HEK293 (cell line): ENCODE data around the gene ARHGAP27.

Experiments used
- ZNF121 ChIP-seq: fragments of 450-650 bp; formaldehyde crosslinking; IDR thresholded peaks from 2 replicates; pipeline ENCODE4 v1.5.1; 2016; ENCODE audit warnings: missing biosample characterization, missing genetic modification characterization
- ZNF24 ChIP-seq: fragments of 450-650 bp; formaldehyde crosslinking; IDR thresholded peaks from 2 replicates; pipeline ENCODE4 v1.5.1; 2016; ENCODE audit warnings: missing biosample characterization, missing genetic modification characterization
- ZNF335 ChIP-seq: fragments of 450-650 bp; formaldehyde crosslinking; conservative IDR thresholded peaks from 2 replicates; pipeline ENCODE4 v1.5.1; 2016; ENCODE audit warnings: missing biosample characterization, missing genetic modification characterization
- ZNF354C ChIP-seq: fragments of 450-650 bp; formaldehyde crosslinking; IDR thresholded peaks from 2 replicates; pipeline ENCODE4 v1.5.1; 2016; ENCODE audit warnings: missing biosample characterization, missing genetic modification characterization, low read depth, borderline replicate concordance
- ZNF416 ChIP-seq: fragments of 450-650 bp; formaldehyde crosslinking; IDR thresholded peaks from 2 replicates; pipeline ENCODE4 v1.5.1; 2016; ENCODE audit warnings: missing biosample characterization, missing genetic modification characterization
- ZNF561 ChIP-seq: fragments of 450-650 bp; IDR thresholded peaks from 2 replicates; pipeline ENCODE4 v1.5.1; 2018; ENCODE audit warnings: missing biosample characterization, missing genetic modification characterization, borderline replicate concordance
- TF ChIP-seq, protein P1 (sequence below): fragments of 450-650 bp; formaldehyde crosslinking; IDR thresholded peaks from 2 replicates; pipeline ENCODE4 v1.5.1; 2016; ENCODE audit warnings: missing biosample characterization, missing genetic modification characterization
- TF ChIP-seq, protein P2 (sequence below): sonication (generic); formaldehyde crosslinking; IDR thresholded peaks from 2 replicates; pipeline ENCODE4 v1.8.1; 2022; ENCODE audit warnings: mild to moderate bottlenecking, moderate library complexity, missing genetic modification reagents
- TF ChIP-seq, protein P3 (sequence below): fragments of 450-650 bp; formaldehyde crosslinking; conservative IDR thresholded peaks from 2 replicates; pipeline ENCODE4 v1.5.1; 2016; ENCODE audit warnings: low read depth, missing biosample characterization, missing genetic modification characterization
- TF ChIP-seq, protein P4 (sequence below): fragments of 450-650 bp; formaldehyde crosslinking; IDR thresholded peaks from 2 replicates; pipeline ENCODE4 v1.5.1; 2016; ENCODE audit warnings: missing biosample characterization, missing genetic modification characterization
- TF ChIP-seq, protein P5 (sequence below): fragments of 450-650 bp; formaldehyde crosslinking; optimal IDR thresholded peaks from 2 replicates; pipeline ENCODE3; 2016; ENCODE audit warnings: missing biosample characterization, mild to moderate bottlenecking, missing genetic modification characterization

DNA sequence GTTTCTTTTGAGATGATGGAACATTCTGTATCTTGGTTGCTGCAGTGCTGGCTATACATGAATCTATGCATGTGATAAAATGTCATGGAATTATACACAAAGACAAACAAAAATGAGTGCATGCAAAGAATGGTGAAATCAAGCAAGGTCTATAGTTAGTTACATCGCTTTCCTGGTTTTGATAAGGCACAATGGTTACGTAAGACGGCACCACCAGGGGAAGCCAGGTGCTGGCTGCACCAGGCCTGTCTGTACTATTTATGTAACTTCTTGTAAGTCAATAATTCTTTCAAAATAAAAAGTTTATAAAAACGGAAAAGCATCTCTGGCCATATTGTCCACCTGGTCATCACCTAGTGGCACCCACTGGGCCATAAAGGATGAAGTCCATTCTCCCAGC is 46.5 kb downstream of the ARHGAP27 start:
- TF ChIP-seq ZNF121 (tag by site-specific recombination), result no peak
- TF ChIP-seq ZNF416 (tag by site-specific recombination), result no peak
- TF ChIP-seq, protein P1, sequence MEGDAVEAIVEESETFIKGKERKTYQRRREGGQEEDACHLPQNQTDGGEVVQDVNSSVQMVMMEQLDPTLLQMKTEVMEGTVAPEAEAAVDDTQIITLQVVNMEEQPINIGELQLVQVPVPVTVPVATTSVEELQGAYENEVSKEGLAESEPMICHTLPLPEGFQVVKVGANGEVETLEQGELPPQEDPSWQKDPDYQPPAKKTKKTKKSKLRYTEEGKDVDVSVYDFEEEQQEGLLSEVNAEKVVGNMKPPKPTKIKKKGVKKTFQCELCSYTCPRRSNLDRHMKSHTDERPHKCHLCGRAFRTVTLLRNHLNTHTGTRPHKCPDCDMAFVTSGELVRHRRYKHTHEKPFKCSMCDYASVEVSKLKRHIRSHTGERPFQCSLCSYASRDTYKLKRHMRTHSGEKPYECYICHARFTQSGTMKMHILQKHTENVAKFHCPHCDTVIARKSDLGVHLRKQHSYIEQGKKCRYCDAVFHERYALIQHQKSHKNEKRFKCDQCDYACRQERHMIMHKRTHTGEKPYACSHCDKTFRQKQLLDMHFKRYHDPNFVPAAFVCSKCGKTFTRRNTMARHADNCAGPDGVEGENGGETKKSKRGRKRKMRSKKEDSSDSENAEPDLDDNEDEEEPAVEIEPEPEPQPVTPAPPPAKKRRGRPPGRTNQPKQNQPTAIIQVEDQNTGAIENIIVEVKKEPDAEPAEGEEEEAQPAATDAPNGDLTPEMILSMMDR, result no peak
- TF ChIP-seq, protein P2, sequence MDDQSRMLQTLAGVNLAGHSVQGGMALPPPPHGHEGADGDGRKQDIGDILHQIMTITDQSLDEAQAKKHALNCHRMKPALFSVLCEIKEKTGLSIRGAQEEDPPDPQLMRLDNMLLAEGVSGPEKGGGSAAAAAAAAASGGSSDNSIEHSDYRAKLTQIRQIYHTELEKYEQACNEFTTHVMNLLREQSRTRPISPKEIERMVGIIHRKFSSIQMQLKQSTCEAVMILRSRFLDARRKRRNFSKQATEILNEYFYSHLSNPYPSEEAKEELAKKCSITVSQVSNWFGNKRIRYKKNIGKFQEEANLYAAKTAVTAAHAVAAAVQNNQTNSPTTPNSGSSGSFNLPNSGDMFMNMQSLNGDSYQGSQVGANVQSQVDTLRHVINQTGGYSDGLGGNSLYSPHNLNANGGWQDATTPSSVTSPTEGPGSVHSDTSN (CRISPR knock-in tag), result no peak
- TF ChIP-seq, protein P3, sequence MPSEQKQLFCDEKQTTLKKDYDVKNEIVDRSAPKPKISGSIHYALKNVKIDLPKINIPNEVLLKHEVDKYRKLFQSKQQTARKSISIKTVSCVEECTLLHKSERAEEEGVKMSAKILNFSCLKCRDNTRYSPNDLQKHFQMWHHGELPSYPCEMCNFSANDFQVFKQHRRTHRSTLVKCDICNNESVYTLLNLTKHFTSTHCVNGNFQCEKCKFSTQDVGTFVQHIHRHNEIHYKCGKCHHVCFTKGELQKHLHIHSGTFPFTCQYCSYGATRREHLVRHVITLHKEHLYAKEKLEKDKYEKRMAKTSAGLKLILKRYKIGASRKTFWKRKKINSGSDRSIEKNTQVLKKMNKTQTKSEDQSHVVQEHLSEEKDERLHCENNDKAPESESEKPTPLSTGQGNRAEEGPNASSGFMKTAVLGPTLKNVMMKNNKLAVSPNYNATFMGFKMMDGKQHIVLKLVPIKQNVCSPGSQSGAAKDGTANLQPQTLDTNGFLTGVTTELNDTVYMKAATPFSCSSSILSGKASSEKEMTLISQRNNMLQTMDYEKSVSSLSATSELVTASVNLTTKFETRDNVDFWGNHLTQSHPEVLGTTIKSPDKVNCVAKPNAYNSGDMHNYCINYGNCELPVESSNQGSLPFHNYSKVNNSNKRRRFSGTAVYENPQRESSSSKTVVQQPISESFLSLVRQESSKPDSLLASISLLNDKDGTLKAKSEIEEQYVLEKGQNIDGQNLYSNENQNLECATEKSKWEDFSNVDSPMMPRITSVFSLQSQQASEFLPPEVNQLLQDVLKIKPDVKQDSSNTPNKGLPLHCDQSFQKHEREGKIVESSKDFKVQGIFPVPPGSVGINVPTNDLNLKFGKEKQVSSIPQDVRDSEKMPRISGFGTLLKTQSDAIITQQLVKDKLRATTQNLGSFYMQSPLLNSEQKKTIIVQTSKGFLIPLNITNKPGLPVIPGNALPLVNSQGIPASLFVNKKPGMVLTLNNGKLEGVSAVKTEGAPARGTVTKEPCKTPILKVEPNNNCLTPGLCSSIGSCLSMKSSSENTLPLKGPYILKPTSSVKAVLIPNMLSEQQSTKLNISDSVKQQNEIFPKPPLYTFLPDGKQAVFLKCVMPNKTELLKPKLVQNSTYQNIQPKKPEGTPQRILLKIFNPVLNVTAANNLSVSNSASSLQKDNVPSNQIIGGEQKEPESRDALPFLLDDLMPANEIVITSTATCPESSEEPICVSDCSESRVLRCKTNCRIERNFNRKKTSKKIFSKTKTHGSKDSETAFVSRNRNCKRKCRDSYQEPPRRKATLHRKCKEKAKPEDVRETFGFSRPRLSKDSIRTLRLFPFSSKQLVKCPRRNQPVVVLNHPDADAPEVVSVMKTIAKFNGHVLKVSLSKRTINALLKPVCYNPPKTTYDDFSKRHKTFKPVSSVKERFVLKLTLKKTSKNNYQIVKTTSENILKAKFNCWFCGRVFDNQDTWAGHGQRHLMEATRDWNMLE (tag by site-specific recombination), result no peak
- TF ChIP-seq ZNF354C, result no peak
- TF ChIP-seq ZNF335 (tag by site-specific recombination), result no peak
- TF ChIP-seq ZNF561, result no peak
- TF ChIP-seq, protein P4, sequence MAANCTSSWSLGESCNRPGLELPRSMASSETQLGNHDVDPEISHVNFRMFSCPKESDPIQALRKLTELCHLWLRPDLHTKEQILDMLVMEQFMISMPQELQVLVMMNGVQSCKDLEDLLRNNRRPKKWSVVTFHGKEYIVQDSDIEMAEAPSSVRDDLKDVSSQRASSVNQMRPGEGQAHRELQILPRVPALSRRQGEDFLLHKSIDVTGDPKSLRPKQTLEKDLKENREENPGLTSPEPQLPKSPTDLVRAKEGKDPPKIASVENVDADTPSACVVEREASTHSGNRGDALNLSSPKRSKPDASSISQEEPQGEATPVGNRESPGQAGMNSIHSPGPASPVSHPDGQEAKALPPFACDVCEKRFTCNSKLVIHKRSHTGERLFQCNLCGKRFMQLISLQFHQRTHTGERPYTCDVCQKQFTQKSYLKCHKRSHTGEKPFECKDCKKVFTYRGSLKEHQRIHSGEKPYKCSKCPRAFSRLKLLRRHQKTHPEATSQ (tag by site-specific recombination), result no peak
- TF ChIP-seq, protein P5, sequence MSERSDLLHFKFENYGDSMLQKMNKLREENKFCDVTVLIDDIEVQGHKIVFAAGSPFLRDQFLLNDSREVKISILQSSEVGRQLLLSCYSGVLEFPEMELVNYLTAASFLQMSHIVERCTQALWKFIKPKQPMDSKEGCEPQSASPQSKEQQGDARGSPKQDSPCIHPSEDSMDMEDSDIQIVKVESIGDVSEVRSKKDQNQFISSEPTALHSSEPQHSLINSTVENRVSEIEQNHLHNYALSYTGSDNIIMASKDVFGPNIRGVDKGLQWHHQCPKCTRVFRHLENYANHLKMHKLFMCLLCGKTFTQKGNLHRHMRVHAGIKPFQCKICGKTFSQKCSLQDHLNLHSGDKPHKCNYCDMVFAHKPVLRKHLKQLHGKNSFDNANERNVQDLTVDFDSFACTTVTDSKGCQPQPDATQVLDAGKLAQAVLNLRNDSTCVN, result no peak
- TF ChIP-seq ZNF24, result no peak
